GM21528 (cell line): Measurements from ENCODE around the gene SEMA3C.

Source experiments
- ATAC-seq: cut with Tn5 transposase; IDR thresholded peaks from one replicate; pipeline ENCODE4 v1.9.1; 2021; ENCODE audit warnings: mild to moderate bottlenecking, moderate library complexity; ENCODE audit not compliant: unreplicated experiment, low FRiP score

The SEMA3C gene

GRCh38 chr7:80785961-80786536 is 132.8 kb downstream of the SEMA3C start:
- ATAC-seq = no peak

GRCh38 chr7:80785276-80785675 is 133.6 kb downstream of the SEMA3C start:
- ATAC-seq = no peak

- no peak for ATAC-seq
Observed at GRCh38 chr7:80783678-80784327, 135.0 kb downstream of the SEMA3C start.

GRCh38 chr7:80783186-80783677 is 135.6 kb downstream of the SEMA3C start:
- ATAC-seq = no peak

GRCh38 chr7:80781561-80781979 is 137.3 kb downstream of the SEMA3C start:
- ATAC-seq = no peak

GRCh38 chr7:80781146-80781545 is 137.7 kb downstream of the SEMA3C start:
- ATAC-seq = no peak

- ATAC-seq = no peak
Observed at GRCh38 chr7:80779456-80779855, 139.4 kb downstream of the SEMA3C start.

- ATAC-seq = no peak
Observed at GRCh38 chr7:80775897-80776296, 143.0 kb downstream of the SEMA3C start.

- no peak for ATAC-seq
Observed at GRCh38 chr7:80775482-80775881, 143.4 kb downstream of the SEMA3C start.

- ATAC-seq = no peak
Observed at GRCh38 chr7:80774843-80775242, 144.0 kb downstream of the SEMA3C start.

GRCh38 chr7:80773787-80774508 is 144.9 kb downstream of the SEMA3C start:
- no peak for ATAC-seq

- ATAC-seq = no peak
Observed at GRCh38 chr7:80772347-80772993, 146.4 kb downstream of the SEMA3C start.

GRCh38 chr7:80771523-80771922 is 147.3 kb downstream of the SEMA3C start:
- no peak for ATAC-seq

GRCh38 chr7:80770675-80771081 is 148.2 kb downstream of the SEMA3C start:
- ATAC-seq = peak; percentile 61

- ATAC-seq = no peak
Observed at GRCh38 chr7:80770061-80770460, 148.8 kb downstream of the SEMA3C start.

GRCh38 chr7:80768756-80769155 is 150.1 kb downstream of the SEMA3C start:
- ATAC-seq = no peak

GRCh38 chr7:80767654-80768053 is 151.2 kb downstream of the SEMA3C start:
- ATAC-seq = no peak

GRCh38 chr7:80766724-80767123 is 152.1 kb downstream of the SEMA3C start:
- no peak for ATAC-seq

GRCh38 chr7:80764132-80764531 is 154.7 kb downstream of the SEMA3C start:
- no peak for ATAC-seq

- no peak for ATAC-seq
Observed at GRCh38 chr7:80763704-80764103, 155.1 kb downstream of the SEMA3C start.

- ATAC-seq = no peak
Observed at GRCh38 chr7:80763289-80763688, 155.6 kb downstream of the SEMA3C start.
